ENCODE results near the gene INPP5K.

INPP5K gene

GRCh38 chr17:1518410-1518809 is 2.0 kb upstream of the INPP5K start:
- Histone ChIP-seq H3K27ac (replicated peaks; ENCODE audit: low read length) (no peak overlapping the region), H3K4ac (ENCODE audit: low read length) (no peak overlapping the region), H4K91ac (ENCODE audit: low read depth, low read length, poor library complexity) (no peak overlapping the region), H3K9me3 (replicated peaks in 1 of 2; ENCODE audit: control insufficient read depth in 2 of 2, insufficient read depth in 1 of 2, low read depth in 1 of 2, low read length in 2 of 2) (peaks cover 0 to 2% of the 10 kb centered on the region in 2 donors), H3K4me2 (ENCODE audit: insufficient read depth, low read length, poor library complexity, severe bottlenecking) (no peak overlapping the region), H3K4me1 (ENCODE audit: control insufficient read depth in 2 of 2, insufficient read depth in 1 of 2, low read depth in 1 of 2, low read length in 2 of 2) (peaks cover 3 to 4% of the 10 kb centered on the region in 2 donors), H2BK120ac (ENCODE audit: low read depth, low read length) (no peak overlapping the region), H4K8ac (ENCODE audit: low read depth, low read length) (no peak overlapping the region), H2BK5ac (ENCODE audit: low read length) (no peak overlapping the region), H3K9ac (ENCODE audit: low read depth, low read length, poor library complexity) (no peak overlapping the region), H2AFZ (ENCODE audit: low read length) (no peak overlapping the region), H3K36me3 (replicated peaks in 1 of 2; ENCODE audit: control insufficient read depth in 2 of 2, insufficient read depth in 2 of 2, low read length in 2 of 2) (peaks cover 18 to 56% of the 10 kb centered on the region in 2 donors), H3K23ac (ENCODE audit: low read depth, low read length, poor library complexity) (no peak overlapping the region), H2AK5ac (ENCODE audit: low read depth, low read length) (no peak overlapping the region), H3K18ac (ENCODE audit: low read length) (no peak overlapping the region), H3K79me1 (ENCODE audit: low read depth, low read length) (peaks cover 3% of the 10 kb centered on the region), H3K14ac (ENCODE audit: low read length) (no peak overlapping the region), H3K4me3 (ENCODE audit: low read length in 2 of 2) (no peak overlapping the region), H2BK12ac (ENCODE audit: low read length) (no peak overlapping the region), H2BK15ac (ENCODE audit: low read length) (no peak overlapping the region), H3K27me3 (ENCODE audit: control insufficient read depth in 3 of 3, insufficient read depth in 3 of 3, low read depth in 1 of 3, low read length in 3 of 3) (no peaks in the 10 kb centered on the region)
- DNase-seq (ENCODE audit: low spot score): no peak
- no CpG with 5 or more reads among the region's 2 CpGs for WGBS, 2 donors (ENCODE audit: extremely low coverage in 2 of 2, insufficient read length in 2 of 2, insufficient replicate concordance in 1 of 2)

GRCh38 chr17:1515640-1516387 is 598 bp downstream of the INPP5K start:
- Histone ChIP-seq H3K18ac (ENCODE audit: low read length) (peak overlapping the region; percentile 21), H3K4me3 (ENCODE audit: low read length in 2 of 2) (peak overlapping the region; percentile 98), H2AFZ (ENCODE audit: low read length) (peak overlapping the region; percentile 98), H3K14ac (ENCODE audit: low read length) (no peak overlapping the region), H2AK5ac (ENCODE audit: low read depth, low read length) (no peak overlapping the region), H4K91ac (ENCODE audit: low read depth, low read length, poor library complexity) (no peak overlapping the region), H2BK15ac (ENCODE audit: low read length) (no peak overlapping the region), H3K23ac (ENCODE audit: low read depth, low read length, poor library complexity) (no peak overlapping the region), H3K4me2 (ENCODE audit: insufficient read depth, low read length, poor library complexity, severe bottlenecking) (peak overlapping the region; percentile 79), H3K4ac (ENCODE audit: low read length) (no peak overlapping the region), H2BK5ac (ENCODE audit: low read length) (no peak overlapping the region), H3K9ac (ENCODE audit: low read depth, low read length, poor library complexity) (peak overlapping the region; percentile 86), H3K36me3 (replicated peaks in 1 of 2; ENCODE audit: control insufficient read depth in 2 of 2, insufficient read depth in 2 of 2, low read length in 2 of 2) (peaks cover 12 to 40% of the 10 kb centered on the region in 2 donors), H3K27me3 (ENCODE audit: control insufficient read depth in 3 of 3, insufficient read depth in 3 of 3, low read depth in 1 of 3, low read length in 3 of 3) (no peaks in the 10 kb centered on the region), H2BK12ac (ENCODE audit: low read length) (no peak overlapping the region), H3K9me3 (replicated peaks in 1 of 2; ENCODE audit: control insufficient read depth in 2 of 2, insufficient read depth in 1 of 2, low read depth in 1 of 2, low read length in 2 of 2) (no peaks in the 10 kb centered on the region), H2BK120ac (ENCODE audit: low read depth, low read length) (no peak overlapping the region), H4K8ac (ENCODE audit: low read depth, low read length) (no peak overlapping the region), H3K79me1 (ENCODE audit: low read depth, low read length) (peaks cover 3% of the 10 kb centered on the region), H3K27ac (replicated peaks; ENCODE audit: low read length) (no peak overlapping the region), H3K4me1 (ENCODE audit: control insufficient read depth in 2 of 2, insufficient read depth in 1 of 2, low read depth in 1 of 2, low read length in 2 of 2) (peaks cover 4 to 7% of the 10 kb centered on the region in 2 donors)
- no CpG with 5 or more reads among the region's 31 CpGs for WGBS, 2 donors (ENCODE audit: extremely low coverage in 2 of 2, insufficient read length in 2 of 2, insufficient replicate concordance in 1 of 2)
- DNase-seq (ENCODE audit: low spot score): peak; percentile 62

GRCh38 chr17:1512351-1512750 is 4.1 kb downstream of the INPP5K start:
- DNase-seq (ENCODE audit: low spot score): no peak
- Histone ChIP-seq H3K4ac (ENCODE audit: low read length) (no peak overlapping the region), H2BK120ac (ENCODE audit: low read depth, low read length) (no peak overlapping the region), H3K4me2 (ENCODE audit: insufficient read depth, low read length, poor library complexity, severe bottlenecking) (no peak overlapping the region), H2BK12ac (ENCODE audit: low read length) (no peak overlapping the region), H2BK5ac (ENCODE audit: low read length) (no peak overlapping the region), H2AK5ac (ENCODE audit: low read depth, low read length) (no peak overlapping the region), H3K23ac (ENCODE audit: low read depth, low read length, poor library complexity) (no peak overlapping the region), H3K27ac (replicated peaks; ENCODE audit: low read length) (no peak overlapping the region), H4K8ac (ENCODE audit: low read depth, low read length) (no peak overlapping the region), H3K4me3 (ENCODE audit: low read length in 2 of 2) (no peak overlapping the region), H3K9ac (ENCODE audit: low read depth, low read length, poor library complexity) (no peak overlapping the region), H3K14ac (ENCODE audit: low read length) (no peak overlapping the region), H3K18ac (ENCODE audit: low read length) (no peak overlapping the region), H2AFZ (ENCODE audit: low read length) (no peak overlapping the region), H3K36me3 (replicated peaks in 1 of 2; ENCODE audit: control insufficient read depth in 2 of 2, insufficient read depth in 2 of 2, low read length in 2 of 2) (peaks cover 1 to 21% of the 10 kb centered on the region in 2 donors), H3K9me3 (replicated peaks in 1 of 2; ENCODE audit: control insufficient read depth in 2 of 2, insufficient read depth in 1 of 2, low read depth in 1 of 2, low read length in 2 of 2) (no peaks in the 10 kb centered on the region), H3K4me1 (ENCODE audit: control insufficient read depth in 2 of 2, insufficient read depth in 1 of 2, low read depth in 1 of 2, low read length in 2 of 2) (peaks cover 4 to 7% of the 10 kb centered on the region in 2 donors), H3K79me1 (ENCODE audit: low read depth, low read length) (no peaks in the 10 kb centered on the region), H3K27me3 (ENCODE audit: control insufficient read depth in 3 of 3, insufficient read depth in 3 of 3, low read depth in 1 of 3, low read length in 3 of 3) (no peaks in the 10 kb centered on the region), H2BK15ac (ENCODE audit: low read length) (no peak overlapping the region), H4K91ac (ENCODE audit: low read depth, low read length, poor library complexity) (no peak overlapping the region)
- no CpG with 5 or more reads among the region's 2 CpGs for WGBS, 2 donors (ENCODE audit: extremely low coverage in 2 of 2, insufficient read length in 2 of 2, insufficient replicate concordance in 1 of 2)

- H3K4ac ChIP-seq (ENCODE audit: low read length): no peak overlapping the region
- no peaks in the 10 kb centered on the region for H3K79me1 ChIP-seq (ENCODE audit: low read depth, low read length)
- no peak overlapping the region for H3K18ac ChIP-seq (ENCODE audit: low read length)
- H3K27me3 ChIP-seq (ENCODE audit: control insufficient read depth in 3 of 3, insufficient read depth in 3 of 3, low read depth in 1 of 3, low read length in 3 of 3): no peaks in the 10 kb centered on the region
- H3K36me3 ChIP-seq (replicated peaks in 1 of 2; ENCODE audit: control insufficient read depth in 2 of 2, insufficient read depth in 2 of 2, low read length in 2 of 2): peaks cover 3 to 21% of the 10 kb centered on the region in 2 donors
- no peak overlapping the region for H3K14ac ChIP-seq (ENCODE audit: low read length)
- H4K8ac ChIP-seq (ENCODE audit: low read depth, low read length): no peak overlapping the region
- H3K4me2 ChIP-seq (ENCODE audit: insufficient read depth, low read length, poor library complexity, severe bottlenecking): no peak overlapping the region
- peak overlapping the region; percentile 40 for H3K23ac ChIP-seq (ENCODE audit: low read depth, low read length, poor library complexity)
- H2BK15ac ChIP-seq (ENCODE audit: low read length): no peak overlapping the region
- no peak overlapping the region for H3K27ac ChIP-seq (replicated peaks; ENCODE audit: low read length)
- peaks cover 4 to 7% of the 10 kb centered on the region in 2 donors for H3K4me1 ChIP-seq (ENCODE audit: control insufficient read depth in 2 of 2, insufficient read depth in 1 of 2, low read depth in 1 of 2, low read length in 2 of 2)
- no peak overlapping the region for H2BK120ac ChIP-seq (ENCODE audit: low read depth, low read length)
- WGBS, 2 donors (ENCODE audit: extremely low coverage in 2 of 2, insufficient read length in 2 of 2, insufficient replicate concordance in 1 of 2): no CpG with 5 or more reads among the region's 7 CpGs
- no peak overlapping the region for H4K91ac ChIP-seq (ENCODE audit: low read depth, low read length, poor library complexity)
- H2AK5ac ChIP-seq (ENCODE audit: low read depth, low read length): no peak overlapping the region
- H3K9ac ChIP-seq (ENCODE audit: low read depth, low read length, poor library complexity): no peak overlapping the region
- no peak overlapping the region for H2BK12ac ChIP-seq (ENCODE audit: low read length)
- no peaks in the 10 kb centered on the region for H3K9me3 ChIP-seq (replicated peaks in 1 of 2; ENCODE audit: control insufficient read depth in 2 of 2, insufficient read depth in 1 of 2, low read depth in 1 of 2, low read length in 2 of 2)
- DNase-seq (ENCODE audit: low spot score): no peak
- no peak overlapping the region for H2AFZ ChIP-seq (ENCODE audit: low read length)
- no peak overlapping the region for H3K4me3 ChIP-seq (ENCODE audit: low read length in 2 of 2)
- no peak overlapping the region for H2BK5ac ChIP-seq (ENCODE audit: low read length)
Measured at GRCh38 chr17:1511756-1512321, 4.6 kb downstream of the INPP5K start.
